ENCODE data around the gene LRCH2.

GRCh38 chrX:115251458-115252233 lies 17.8 kb upstream of the LRCH2 start:
- no peak for TF ChIP-seq CTCF (IDR thresholded peaks at IDR 0.05; ENCODE audit: low read depth, low read length)
- no peak for TF ChIP-seq EZH2phosphoT487 (IDR thresholded peaks at IDR 0.05; ENCODE audit: low read depth)
